Measurements from ENCODE around the gene TSPAN31.

DNA sequence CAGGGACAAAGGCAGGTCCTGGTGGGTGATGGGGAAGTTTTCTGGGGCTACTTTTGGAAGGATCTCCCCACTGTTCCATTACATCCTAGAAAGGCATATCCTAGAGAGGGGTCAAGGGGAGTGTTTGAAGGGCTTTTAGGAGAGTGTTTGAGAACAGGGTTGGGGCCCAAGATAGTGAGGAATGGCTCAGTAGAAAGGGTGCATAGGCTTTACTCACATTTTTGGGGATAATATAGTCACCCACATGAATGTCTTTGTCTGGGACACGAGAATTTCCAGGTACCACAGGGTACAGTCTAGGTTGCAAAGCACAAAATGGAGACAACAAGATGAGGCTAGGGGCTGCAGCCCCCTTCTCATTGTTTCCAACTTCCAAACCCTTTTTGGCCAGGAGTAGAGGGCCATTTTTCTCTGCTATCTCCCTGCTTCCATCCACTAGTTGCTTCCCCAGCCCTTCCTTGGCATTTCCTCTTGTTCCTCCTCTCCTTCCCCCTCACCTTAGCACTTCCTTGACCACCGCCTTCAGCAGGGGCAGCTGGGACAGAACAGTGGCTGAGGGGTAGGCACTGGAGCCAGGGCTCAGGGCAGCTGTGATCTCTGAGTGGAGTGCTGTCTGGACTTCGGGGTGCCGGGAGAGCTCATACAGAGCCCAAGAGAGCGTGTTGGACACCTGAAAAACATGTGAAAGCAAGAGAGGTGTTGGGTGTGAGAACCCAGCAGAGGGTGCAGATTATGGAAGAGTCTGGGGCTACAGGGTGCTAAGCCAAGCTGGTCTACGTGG lies 19.2 kb downstream of the TSPAN31 start:
- TF ChIP-seq, protein P1, sequence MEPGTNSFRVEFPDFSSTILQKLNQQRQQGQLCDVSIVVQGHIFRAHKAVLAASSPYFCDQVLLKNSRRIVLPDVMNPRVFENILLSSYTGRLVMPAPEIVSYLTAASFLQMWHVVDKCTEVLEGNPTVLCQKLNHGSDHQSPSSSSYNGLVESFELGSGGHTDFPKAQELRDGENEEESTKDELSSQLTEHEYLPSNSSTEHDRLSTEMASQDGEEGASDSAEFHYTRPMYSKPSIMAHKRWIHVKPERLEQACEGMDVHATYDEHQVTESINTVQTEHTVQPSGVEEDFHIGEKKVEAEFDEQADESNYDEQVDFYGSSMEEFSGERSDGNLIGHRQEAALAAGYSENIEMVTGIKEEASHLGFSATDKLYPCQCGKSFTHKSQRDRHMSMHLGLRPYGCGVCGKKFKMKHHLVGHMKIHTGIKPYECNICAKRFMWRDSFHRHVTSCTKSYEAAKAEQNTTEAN (CRISPR knock-in tag; IDR thresholded peaks at IDR 0.05) = no peak
- no peak for TF ChIP-seq EZH2 (IDR thresholded peaks at IDR 0.05; ENCODE audit: borderline replicate concordance, low read depth, low read length)
- TF ChIP-seq, protein P2, sequence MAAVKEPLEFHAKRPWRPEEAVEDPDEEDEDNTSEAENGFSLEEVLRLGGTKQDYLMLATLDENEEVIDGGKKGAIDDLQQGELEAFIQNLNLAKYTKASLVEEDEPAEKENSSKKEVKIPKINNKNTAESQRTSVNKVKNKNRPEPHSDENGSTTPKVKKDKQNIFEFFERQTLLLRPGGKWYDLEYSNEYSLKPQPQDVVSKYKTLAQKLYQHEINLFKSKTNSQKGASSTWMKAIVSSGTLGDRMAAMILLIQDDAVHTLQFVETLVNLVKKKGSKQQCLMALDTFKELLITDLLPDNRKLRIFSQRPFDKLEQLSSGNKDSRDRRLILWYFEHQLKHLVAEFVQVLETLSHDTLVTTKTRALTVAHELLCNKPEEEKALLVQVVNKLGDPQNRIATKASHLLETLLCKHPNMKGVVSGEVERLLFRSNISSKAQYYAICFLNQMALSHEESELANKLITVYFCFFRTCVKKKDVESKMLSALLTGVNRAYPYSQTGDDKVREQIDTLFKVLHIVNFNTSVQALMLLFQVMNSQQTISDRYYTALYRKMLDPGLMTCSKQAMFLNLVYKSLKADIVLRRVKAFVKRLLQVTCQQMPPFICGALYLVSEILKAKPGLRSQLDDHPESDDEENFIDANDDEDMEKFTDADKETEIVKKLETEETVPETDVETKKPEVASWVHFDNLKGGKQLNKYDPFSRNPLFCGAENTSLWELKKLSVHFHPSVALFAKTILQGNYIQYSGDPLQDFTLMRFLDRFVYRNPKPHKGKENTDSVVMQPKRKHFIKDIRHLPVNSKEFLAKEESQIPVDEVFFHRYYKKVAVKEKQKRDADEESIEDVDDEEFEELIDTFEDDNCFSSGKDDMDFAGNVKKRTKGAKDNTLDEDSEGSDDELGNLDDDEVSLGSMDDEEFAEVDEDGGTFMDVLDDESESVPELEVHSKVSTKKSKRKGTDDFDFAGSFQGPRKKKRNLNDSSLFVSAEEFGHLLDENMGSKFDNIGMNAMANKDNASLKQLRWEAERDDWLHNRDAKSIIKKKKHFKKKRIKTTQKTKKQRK (IDR thresholded peaks at IDR 0.05; ENCODE audit: borderline replicate concordance, low read depth, low read length) = no peak
- no peak for TF ChIP-seq ELF1 (tag; IDR thresholded peaks at IDR 0.05)
- TF ChIP-seq RCOR1 (IDR thresholded peaks at IDR 0.05; ENCODE audit: borderline replicate concordance in 1 of 2, low read depth in 2 of 2, low read length in 2 of 2) = no peak
- TF ChIP-seq PPARD (CRISPR knock-in tag; IDR thresholded peaks at IDR 0.05) = no peak
- no peak for TF ChIP-seq POLR2AphosphoS2 (IDR thresholded peaks at IDR 0.05; ENCODE audit: low read length)
- TF ChIP-seq, protein P3, sequence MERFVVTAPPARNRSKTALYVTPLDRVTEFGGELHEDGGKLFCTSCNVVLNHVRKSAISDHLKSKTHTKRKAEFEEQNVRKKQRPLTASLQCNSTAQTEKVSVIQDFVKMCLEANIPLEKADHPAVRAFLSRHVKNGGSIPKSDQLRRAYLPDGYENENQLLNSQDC (CRISPR knock-in tag; IDR thresholded peaks at IDR 0.05) = no peak
- TF ChIP-seq, protein P4, sequence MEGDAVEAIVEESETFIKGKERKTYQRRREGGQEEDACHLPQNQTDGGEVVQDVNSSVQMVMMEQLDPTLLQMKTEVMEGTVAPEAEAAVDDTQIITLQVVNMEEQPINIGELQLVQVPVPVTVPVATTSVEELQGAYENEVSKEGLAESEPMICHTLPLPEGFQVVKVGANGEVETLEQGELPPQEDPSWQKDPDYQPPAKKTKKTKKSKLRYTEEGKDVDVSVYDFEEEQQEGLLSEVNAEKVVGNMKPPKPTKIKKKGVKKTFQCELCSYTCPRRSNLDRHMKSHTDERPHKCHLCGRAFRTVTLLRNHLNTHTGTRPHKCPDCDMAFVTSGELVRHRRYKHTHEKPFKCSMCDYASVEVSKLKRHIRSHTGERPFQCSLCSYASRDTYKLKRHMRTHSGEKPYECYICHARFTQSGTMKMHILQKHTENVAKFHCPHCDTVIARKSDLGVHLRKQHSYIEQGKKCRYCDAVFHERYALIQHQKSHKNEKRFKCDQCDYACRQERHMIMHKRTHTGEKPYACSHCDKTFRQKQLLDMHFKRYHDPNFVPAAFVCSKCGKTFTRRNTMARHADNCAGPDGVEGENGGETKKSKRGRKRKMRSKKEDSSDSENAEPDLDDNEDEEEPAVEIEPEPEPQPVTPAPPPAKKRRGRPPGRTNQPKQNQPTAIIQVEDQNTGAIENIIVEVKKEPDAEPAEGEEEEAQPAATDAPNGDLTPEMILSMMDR (IDR thresholded peaks at IDR 0.05 in 2 of 3, conservative IDR thresholded peaks at IDR 0.05 in 1 of 3; ENCODE audit: insufficient read depth in 2 of 3, low read depth in 1 of 3, low read length in 3 of 3) = no peak

Measured in K562 (cell line).